ENCODE measurements around the gene ZNF608.

Gene ZNF608

DNA sequence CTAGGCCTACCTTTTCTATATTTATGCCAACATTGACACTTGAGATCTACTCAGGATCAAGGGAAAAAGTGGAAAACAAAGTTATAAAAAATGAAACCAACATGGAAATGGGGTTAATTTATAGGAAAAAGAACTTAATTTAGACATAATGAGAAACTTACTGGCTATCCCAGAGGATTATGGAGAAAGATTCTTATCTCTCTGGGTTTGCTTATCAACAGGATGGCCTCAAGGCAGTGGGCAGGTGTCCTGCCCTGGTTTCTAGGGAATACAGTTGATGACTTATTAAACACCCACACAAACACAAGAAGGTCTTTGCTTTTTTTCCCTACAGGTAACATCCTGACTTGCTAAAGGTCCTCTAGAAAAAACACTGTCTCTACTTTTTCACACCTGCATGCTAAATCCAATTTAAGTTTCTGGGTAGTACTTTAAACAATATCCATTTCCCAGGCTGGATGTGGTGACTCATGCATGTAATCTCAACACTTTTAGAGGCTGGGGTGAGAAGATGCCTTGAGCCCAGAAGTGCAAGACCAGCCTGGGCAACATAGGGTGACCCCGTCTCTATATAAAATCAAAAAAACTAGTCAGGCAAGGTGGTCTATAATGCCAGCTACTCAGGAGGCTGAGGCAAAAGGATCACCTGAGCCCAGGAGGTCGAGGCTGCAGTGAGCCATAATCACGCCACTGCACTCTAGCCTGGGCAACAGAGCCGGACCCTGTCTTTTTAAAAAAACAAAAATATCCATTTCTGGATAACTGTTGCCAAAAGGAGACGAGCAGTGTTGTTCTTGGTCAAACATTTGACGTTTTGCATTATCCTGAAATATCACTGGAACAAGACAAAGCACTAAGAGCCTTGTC is 6.6 kb upstream of the ZNF608 start:
- no peak for DNase-seq

DNA sequence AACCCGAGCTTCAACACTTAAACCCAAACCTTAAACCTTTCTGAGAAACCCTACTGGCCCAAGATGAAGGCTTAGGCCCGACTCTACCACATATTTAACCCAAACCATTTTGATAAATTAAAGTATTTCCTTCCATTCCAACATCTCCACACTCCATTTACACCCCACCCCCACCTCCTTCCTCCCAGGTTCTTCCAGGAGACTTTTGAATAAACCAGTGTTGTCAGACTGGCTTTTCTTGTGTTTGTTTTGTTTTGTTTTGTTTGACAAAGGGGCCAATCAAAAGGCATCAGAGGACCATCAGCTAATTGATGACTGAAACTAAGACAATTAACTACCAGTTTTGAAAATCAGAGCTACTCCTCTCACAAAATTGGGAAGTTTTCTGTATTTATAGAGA is 4.6 kb upstream of the ZNF608 start:
- DNase-seq = no peak

DNA sequence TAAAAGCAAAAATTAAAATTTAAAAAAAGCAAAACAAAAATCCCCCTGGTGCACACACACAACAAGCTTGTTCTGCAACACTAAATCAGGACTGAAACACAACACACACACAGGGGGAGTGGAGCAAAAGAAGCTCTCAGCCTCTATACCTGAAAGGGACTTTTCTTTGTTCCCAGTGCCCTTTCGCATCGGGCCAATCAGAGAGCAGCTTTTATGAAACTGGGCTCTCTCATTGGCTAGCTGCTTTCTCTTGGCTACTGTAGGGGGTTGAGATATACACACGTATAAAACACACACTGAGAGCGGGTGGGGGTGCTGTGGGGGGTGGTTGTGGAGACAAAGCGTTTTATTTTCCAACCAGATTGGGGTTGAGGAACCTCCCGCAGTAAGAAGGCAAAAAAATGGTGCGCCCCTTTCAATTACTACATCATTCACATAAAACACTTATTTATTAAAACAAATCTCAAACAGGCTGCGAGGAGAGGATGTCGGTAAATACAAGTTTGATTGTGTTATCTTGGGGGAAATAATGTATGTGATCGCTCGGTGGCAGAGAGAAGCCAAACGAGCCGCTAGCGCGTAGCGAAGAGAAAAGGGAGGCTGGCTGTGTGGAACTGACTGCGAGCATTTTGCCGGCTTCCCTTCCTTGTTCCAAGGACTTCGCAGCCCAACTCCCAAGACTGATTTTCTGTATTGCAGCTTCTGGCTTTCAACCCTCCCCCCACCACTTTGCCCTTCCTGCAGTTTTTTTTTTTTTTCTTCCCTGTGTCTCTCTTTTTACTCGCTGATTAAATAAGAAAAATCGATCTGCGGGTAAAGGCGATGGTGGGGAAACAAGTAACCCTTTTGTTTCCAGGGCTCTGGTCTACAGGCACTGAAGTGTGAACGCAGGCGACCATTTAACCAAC is 2.5 kb upstream of the ZNF608 start:
- DNase-seq = peak; percentile 83 to 96

DNA sequence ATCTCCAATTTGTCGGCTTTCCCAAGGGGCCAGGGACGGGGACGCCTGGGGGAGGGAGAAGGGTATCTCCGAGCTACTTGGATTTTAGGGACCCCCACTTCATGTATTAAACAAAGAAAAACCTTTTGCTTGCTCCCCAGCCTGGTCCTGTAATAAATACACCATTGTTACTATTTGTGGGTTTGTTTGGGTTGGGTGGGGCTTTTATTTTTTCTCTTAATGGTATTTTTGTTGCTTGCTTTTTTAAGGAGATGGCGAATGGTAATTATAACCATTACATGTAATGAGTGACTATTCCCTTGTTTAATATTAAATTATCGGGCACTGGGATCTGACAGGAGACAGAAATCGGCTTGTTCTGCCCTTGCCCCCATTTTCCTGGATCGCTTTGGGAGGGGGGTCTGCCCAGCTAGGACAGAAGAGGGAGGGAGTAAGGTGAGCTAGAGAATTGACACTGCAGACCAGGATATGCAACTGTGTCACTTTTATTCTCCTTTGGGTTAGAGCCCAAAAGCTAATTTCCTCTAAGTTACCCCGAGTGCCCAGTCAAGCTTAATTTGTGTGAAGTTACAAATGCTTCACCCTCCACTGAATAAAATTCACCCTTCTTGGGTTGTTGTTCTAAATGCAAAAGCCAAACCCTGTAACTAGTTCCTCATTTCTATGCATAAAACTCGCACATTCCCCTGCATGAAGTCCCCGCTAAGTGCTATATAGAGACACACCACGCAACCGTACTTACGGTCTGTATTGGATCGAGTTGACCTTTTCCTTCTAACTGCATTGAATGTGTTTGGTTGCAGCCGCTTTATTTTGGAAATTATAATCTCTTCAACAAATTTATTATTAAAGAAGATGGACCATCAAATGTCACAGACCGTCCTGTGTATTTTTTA is 1.6 kb upstream of the ZNF608 start:
- DNase-seq = peak; percentile 32 to 74

- DNase-seq = peak; percentile 68 to 87
Measured at GRCh38 chr5:124746916-124747790, 714 bp upstream of the ZNF608 start.

- DNase-seq = peak in 1 of 2 donors; percentile 42
Measured at GRCh38 chr5:124745007-124745927, 1.2 kb downstream of the ZNF608 start.

DNA sequence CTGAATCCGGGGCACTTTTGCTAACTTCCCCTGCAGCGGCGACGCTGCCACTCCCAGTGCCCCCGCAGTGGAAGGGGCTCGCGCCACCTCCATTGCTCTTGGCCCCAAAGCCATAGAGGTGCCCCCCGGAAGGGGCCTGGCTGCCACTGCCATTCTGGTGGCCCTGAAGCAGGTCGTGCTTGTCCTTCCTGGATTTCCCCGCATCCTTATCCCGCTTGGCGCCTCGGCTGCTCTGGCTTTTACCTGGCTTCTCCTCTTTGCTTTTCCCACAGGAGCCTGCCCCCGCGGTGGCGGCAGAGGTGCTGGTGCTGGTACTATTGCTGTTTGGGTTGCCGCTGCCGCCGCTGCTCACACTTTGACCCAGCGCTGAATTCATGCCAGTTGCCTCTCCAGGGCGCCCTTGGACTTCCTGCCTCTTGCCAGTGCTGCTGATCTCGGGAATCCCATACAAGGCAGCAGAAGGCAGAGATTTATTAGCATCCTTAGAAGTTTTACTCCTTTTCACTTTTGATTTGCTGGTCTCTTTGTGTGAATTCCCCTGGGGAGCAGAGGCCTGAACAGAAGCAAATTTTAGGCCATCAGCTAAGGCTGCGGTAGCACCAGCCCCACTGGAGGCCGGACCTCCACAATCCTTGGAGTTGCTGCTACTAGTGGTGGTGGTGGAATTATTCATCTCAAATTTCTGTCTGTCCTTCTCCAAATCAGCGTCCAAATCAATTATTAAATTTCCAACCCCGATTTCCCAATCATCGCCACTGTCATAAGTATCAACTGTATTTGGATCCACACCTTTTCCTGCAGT is 2.1 kb downstream of the ZNF608 start:
- peak; percentile 69 to 73 for DNase-seq

GRCh38 chr5:124743602-124744169 is 2.8 kb downstream of the ZNF608 start:
- peak in 1 of 2 donors; percentile 55 for DNase-seq

DNA sequence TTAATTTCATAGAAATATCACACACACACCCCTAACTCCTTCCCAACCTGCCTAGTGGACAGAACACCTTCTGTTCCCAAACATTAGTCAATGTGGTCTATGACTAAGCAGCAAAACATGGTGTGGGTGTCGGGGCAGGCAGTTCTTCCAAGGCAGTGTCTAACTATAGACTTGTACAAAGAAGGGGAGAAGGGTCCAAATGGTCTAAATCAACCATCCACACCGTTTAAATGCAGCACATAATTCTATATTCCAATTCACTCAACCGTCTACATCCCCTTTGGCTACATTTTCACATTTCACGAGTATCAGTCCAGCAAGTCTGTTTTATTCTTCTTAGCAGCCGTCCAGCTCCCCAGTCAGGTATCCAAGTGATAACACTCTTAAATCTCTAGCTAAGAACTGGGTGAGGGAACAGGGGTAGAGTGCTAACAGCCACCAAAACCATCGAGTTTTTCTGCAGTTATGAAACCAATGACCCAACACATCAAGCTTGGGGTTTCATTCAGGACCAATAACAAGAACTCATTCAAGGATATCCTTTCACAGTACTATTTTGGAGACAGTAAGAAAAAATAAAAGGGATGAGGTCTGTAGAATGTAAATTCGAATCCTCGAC is 3.3 kb downstream of the ZNF608 start:
- DNase-seq = peak in 1 of 2 donors; percentile 21

DNA sequence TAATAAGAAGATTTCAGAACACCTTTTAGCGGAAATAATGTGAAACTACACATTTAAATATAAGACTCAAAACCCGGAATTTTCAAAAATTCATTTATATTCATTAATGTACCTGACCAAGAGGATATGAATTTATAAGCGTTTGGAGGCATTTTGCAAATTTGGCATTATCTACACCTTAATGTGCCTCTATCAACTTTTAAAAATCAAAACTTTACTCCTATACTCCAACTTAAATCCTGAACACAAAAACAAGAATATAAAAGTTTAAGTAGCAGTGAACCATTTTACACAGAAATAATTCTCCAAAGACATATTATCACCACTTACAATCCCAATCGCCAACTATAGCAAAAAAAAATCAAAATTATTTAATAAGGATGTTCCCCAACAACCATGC is 3.9 kb downstream of the ZNF608 start:
- no peak for DNase-seq

GRCh38 chr5:124741711-124742496 is 4.5 kb downstream of the ZNF608 start:
- no peak for DNase-seq

- DNase-seq = no peak
Measured at GRCh38 chr5:124740991-124741583, 5.4 kb downstream of the ZNF608 start.

GRCh38 chr5:124740071-124740470 is 6.4 kb downstream of the ZNF608 start:
- DNase-seq = no peak

- no peak for DNase-seq
Measured at GRCh38 chr5:124739634-124740025, 6.8 kb downstream of the ZNF608 start.

- DNase-seq = peak in 1 of 2 donors; percentile 38
Measured at GRCh38 chr5:124738681-124739633, 7.5 kb downstream of the ZNF608 start.

GRCh38 chr5:124737651-124738050 is 8.8 kb downstream of the ZNF608 start:
- DNase-seq = no peak
